Keratinocyte (primary cell): Measurements from ENCODE around the gene RABL6.

ENCODE experiments used
- CTCF ChIP-seq, 3 experiments: IDR thresholded peaks in 1 of 3; conservative IDR thresholded peaks in 1 of 3; optimal IDR thresholded peaks in 1 of 3; 2 replicates in 2 of 3; 3 replicates in 1 of 3; pipeline versions ENCODE3 to v1.5.1; 2011; ENCODE audit warnings: low read length in 3 of 3, mild to moderate bottlenecking in 3 of 3, moderate library complexity in 2 of 3, control low read depth in 1 of 3, inconsistent platforms in 1 of 3; ENCODE audit not compliant: insufficient read depth in 2 of 3; ENCODE audit errors: extremely low read depth in 1 of 3
- EZH2 ChIP-seq: IDR thresholded peaks from one replicate; pipeline ENCODE4 v1.6.1; 2012; ENCODE audit warnings: inconsistent platforms, mild to moderate bottlenecking, low read length, moderate library complexity

DNA sequence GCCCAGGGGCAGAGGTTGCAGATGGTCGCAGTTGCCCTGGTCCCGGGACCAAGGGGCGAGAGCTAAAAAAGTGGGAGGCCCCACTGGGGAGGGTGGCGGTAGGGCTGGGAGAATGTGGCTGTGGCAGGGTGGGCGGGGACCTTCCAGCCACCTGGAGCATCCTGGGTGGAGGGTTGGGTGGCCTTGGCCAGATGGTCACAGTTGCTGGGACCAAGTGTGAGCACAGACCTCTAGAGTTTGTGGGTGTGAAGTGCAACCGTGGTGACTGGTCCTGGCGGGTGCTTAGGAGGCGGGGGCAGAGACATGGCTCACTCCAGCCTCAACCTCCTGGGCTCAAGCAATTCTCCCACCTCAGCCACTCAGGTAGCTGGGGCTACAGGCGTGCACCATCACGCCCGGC, 72.9 kb downstream of the RABL6 start:
- TF ChIP-seq CTCF (optimal IDR thresholded peaks at IDR 0.05 in 1 of 3, IDR thresholded peaks at IDR 0.05 in 1 of 3, conservative IDR thresholded peaks at IDR 0.05 in 1 of 3; ENCODE audit: extremely low read depth in 1 of 3, insufficient read depth in 2 of 3, low read length in 3 of 3) = no peak
- no peak for TF ChIP-seq EZH2
